ENCODE measurements around the gene RAI1.

GRCh38 chr17:17779015-17779611, 97.9 kb downstream of the RAI1 start:
- TF ChIP-seq POLR2AphosphoS5 (IDR thresholded peaks at IDR 0.05; ENCODE audit: insufficient read depth in 1 of 2, low read depth in 1 of 2), result peak in 1 of 2 donors; percentile 41
- TF ChIP-seq CTCF (IDR thresholded peaks at IDR 0.05), result no peak
- TF ChIP-seq POLR2A (IDR thresholded peaks at IDR 0.05), result no peak
